GM19455 (cell line): Measurements from ENCODE around the gene ATP13A5.

ENCODE experiments used
- ATAC-seq: cut with Tn5 transposase; IDR thresholded peaks from one replicate; pipeline ENCODE4 v1.9.1; 2021; ENCODE audit not compliant: unreplicated experiment

Gene ATP13A5

GRCh38 chr3:193270451-193270850, 108.1 kb downstream of the ATP13A5 start:
- ATAC-seq: no peak

DNA sequence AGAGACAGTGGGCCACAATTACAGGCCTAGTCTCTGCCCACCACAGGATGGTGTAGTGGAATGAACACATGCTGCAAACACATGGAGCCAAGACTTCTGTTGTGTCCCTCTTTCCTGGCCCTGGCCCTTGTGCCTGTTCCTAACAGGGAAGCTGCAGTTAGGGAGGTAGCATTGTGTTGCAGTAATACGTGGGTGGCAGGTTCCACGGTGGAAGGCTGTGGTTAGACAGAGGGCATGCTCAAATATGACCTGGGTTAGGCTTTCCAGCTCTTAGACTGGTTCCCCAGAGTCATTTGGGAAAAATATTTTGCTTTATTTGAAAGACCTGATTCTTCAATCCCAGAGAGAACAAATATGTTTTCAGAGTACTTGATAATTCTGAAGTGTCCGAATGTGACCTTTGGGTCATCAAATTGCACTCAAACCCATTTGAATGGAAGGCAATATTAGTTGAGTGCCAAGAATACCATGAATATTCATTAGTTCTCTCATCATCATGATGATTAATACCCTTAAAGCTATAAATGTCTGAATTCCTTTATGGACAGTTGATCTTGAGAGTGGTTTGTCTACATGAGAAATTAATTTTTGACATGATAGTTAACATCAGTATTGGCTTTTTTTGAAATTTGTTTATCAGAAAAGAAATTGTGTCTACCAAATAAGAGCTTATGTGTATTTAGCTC, 109.1 kb downstream of the ATP13A5 start:
- no peak for ATAC-seq

DNA sequence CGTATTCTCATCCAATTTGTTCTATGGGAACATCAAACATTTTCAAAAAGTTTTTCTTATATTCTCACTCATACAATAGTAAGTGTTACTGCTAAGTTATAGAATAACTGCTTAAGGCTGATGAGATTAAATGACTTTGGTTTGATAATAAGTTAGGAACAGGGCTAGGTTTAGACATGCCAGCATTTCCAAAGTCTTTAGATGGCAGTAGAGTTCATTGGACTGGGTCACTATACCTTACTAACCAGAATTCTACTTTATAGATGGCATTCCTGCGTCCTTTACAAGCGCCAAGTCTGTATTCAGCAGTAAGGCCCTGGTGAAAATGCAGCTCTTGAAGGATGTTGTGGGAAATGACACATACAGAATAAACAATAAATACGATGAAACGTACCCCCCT, 115.8 kb downstream of the ATP13A5 start:
- ATAC-seq: no peak

GRCh38 chr3:193261970-193262369, 116.6 kb downstream of the ATP13A5 start:
- no peak for ATAC-seq

GRCh38 chr3:193253986-193254660, 124.4 kb downstream of the ATP13A5 start:
- ATAC-seq: no peak

GRCh38 chr3:193250492-193250891, 128.1 kb downstream of the ATP13A5 start:
- no peak for ATAC-seq

DNA sequence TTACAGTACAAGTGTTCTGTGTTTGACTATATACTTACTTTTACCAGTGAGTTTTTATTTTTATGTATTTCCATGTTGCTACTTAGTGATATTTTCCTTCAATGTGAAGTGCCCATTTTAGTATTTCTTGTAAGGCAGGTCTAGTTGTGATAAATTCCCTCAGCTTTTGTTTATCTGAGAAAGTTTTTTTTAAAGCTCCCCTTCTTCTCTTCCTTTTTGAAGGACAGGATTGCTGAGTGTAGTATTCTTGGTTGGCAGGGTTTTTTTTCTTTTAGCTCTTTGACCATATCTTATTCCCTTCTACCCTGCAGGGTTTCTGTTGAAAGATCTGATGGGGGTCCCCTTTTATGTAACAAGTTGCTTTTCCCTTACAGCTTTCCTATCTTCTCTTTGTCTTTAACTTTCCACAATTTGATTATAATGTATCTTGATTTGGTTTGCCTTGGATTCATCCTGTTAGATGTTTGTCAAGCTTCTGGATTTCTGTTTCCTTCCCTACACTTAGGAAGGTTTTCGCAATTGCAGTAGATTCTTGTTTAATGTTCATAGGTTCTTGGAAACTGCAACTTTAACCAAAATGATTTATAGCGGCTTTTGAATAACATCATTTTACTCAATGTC, 129.6 kb downstream of the ATP13A5 start:
- ATAC-seq: no peak

GRCh38 chr3:193243571-193243970, 135.0 kb downstream of the ATP13A5 start:
- no peak for ATAC-seq

GRCh38 chr3:193241716-193242115, 136.8 kb downstream of the ATP13A5 start:
- ATAC-seq: no peak

GRCh38 chr3:193240850-193241706, 137.5 kb downstream of the ATP13A5 start, which contains the start of gene PLAAT1:
TSS of gene PLAAT1 (plus strand) at chr3:193241222. CDS start at chr3:193255651, 14,429 bp downstream.
- peak; percentile 63 for ATAC-seq

DNA sequence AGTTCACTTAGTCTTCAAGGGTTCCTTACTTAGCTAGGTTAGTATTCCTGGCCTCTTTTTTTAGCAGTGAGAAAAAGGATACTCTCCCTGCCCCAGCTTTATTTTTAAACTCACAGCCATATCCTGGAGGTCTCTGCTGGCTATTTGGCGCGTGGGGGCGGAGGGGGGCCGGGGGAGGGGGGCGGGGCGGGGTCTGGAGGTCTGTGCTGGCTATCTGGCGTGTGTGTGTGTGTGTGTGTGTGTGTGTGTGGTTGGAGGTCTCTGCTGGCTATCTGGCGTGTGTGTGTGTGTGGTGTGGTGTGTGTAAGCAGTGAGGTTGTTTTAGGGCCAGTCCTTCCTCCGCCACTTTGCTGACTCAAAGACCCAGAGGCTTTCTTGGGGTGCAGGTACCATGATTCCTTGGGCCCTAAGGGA, 138.1 kb downstream of the ATP13A5 start:
- no peak for ATAC-seq

- ATAC-seq: no peak
Measured at GRCh38 chr3:193237030-193237429, 141.5 kb downstream of the ATP13A5 start.

DNA sequence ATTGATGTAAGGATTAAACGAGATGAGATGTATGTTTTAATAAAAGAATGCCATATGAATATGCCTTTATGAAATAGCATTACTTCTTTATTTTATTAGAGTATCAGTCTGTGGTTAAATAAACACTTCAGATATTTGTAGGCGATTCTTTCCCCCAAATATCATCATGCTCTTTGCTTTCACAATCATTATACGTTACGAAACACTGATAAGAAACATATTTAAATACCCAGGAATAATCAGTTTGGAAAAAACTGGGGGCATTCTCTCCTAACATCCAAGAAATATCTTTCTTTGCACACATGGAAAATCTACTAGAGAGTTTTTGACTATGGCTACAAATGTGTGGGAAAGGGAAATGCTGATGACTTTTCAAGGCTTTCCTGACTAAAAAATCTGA, 142.0 kb downstream of the ATP13A5 start:
- no peak for ATAC-seq

DNA sequence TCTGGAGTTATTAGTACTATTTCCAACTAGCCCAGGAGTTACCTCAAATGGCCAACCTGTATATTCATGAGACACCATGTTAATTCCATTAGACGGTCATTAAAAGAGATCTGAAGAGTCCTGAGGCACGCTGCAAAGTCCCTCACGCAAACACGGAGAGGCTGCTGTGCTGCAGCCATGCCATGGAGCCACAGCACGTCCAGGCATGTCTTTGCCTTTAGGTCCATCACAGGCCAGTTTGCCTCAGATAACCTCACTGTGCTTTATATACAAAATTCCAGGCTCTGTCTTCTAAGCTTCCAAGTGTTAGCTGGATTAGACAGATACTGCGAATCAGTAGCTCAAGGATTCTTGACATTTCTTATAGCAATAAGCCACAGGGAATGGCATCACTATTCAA, 147.4 kb downstream of the ATP13A5 start:
- ATAC-seq: no peak

GRCh38 chr3:193230610-193231009, 147.9 kb downstream of the ATP13A5 start:
- no peak for ATAC-seq

DNA sequence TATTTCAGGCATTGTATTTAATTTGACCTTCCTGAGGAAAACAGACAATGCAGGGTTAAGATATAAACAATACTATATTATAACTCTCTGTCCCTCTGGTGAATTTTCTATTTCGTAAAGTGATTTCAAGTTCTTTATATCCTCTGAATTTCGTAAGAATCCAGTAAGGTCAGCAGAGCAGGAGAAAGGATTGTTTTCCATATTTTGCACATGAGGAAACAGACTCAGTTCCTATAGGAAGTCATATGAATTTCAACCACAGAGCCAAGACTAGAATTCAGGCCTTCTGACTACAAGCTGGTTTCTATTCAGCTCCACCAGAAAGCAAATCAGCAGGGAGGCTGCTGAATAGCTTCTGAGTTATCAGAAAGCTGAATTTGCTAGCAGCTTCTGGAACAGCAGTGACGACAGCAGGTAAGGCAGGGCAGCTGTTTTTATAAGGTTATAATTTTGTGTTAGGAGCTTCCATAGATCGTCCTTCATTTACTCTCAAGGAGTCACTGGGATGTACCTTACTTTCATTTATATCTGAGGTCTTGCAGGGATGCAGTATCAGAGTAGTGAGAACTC, 148.6 kb downstream of the ATP13A5 start:
- ATAC-seq: no peak

- no peak for ATAC-seq
Measured at GRCh38 chr3:193228206-193228605, 150.3 kb downstream of the ATP13A5 start.

GRCh38 chr3:193225302-193226125, 153.0 kb downstream of the ATP13A5 start:
- no peak for ATAC-seq
